Measurements from ENCODE around the gene IFI30.
A peak's percentile ranks its signal among the peaks of the same experiment; 100 is the strongest.

The IFI30 gene
- 0.17 to 2.5 (median 1.6) reads per million in 3 donors for total RNA-seq

- Histone ChIP-seq H3K27me3 (replicated peaks; ENCODE audit: control insufficient read depth, insufficient read depth, low read length, poor library complexity, severe bottlenecking) (no peaks in the 10 kb centered on the region), H3K4me3 (ENCODE audit: insufficient read depth, low read depth, low read length, poor library complexity, severe bottlenecking) (peak within 1 kb of the TSS; percentile 81), H3K4me1 (ENCODE audit: control insufficient read depth, insufficient read depth, low read length, poor library complexity, severe bottlenecking) (peaks cover 4% of the 10 kb centered on the region), H3K36me3 (ENCODE audit: control insufficient read depth, insufficient read depth, low read length) (no peaks in the 10 kb centered on the region), H3K27ac (ENCODE audit: insufficient read depth, low read length, poor library complexity, severe bottlenecking) (peak within 1 kb of the TSS; percentile 50), H3K9me3 (ENCODE audit: control insufficient read depth, low read length) (no peaks in the 10 kb centered on the region)
- peak; percentile 34 to 50 (median 43) for DNase-seq
These were observed at the start of gene IFI30 for GRCh38 chr19:18173572-18174288. IFI30 (plus strand) TSS chr19:18173813; CDS start chr19:18173842, 29 bp downstream.

GRCh38 chr19:18123819-18124218, 49.8 kb upstream of the IFI30 start:
- no peaks in the 10 kb centered on the region for H3K9me3 ChIP-seq (ENCODE audit: control insufficient read depth, low read length)
- no peak overlapping the region for H3K27ac ChIP-seq (ENCODE audit: insufficient read depth, low read length, poor library complexity, severe bottlenecking)
- H3K4me1 ChIP-seq (ENCODE audit: control insufficient read depth, insufficient read depth, low read length, poor library complexity, severe bottlenecking): peaks cover 12% of the 10 kb centered on the region
- H3K36me3 ChIP-seq (ENCODE audit: control insufficient read depth, insufficient read depth, low read length): peaks cover 61% of the 10 kb centered on the region
- H3K4me3 ChIP-seq (ENCODE audit: insufficient read depth, low read depth, low read length, poor library complexity, severe bottlenecking): no peak overlapping the region
- no peaks in the 10 kb centered on the region for H3K27me3 ChIP-seq (replicated peaks; ENCODE audit: control insufficient read depth, insufficient read depth, low read length, poor library complexity, severe bottlenecking)
- no peak for DNase-seq

- DNase-seq: no peak
- Histone ChIP-seq H3K27me3 (replicated peaks; ENCODE audit: control insufficient read depth, insufficient read depth, low read length, poor library complexity, severe bottlenecking) (no peaks in the 10 kb centered on the region), H3K4me1 (ENCODE audit: control insufficient read depth, insufficient read depth, low read length, poor library complexity, severe bottlenecking) (no peaks in the 10 kb centered on the region), H3K36me3 (ENCODE audit: control insufficient read depth, insufficient read depth, low read length) (peaks cover 83% of the 10 kb centered on the region), H3K4me3 (ENCODE audit: insufficient read depth, low read depth, low read length, poor library complexity, severe bottlenecking) (no peak overlapping the region), H3K27ac (ENCODE audit: insufficient read depth, low read length, poor library complexity, severe bottlenecking) (no peak overlapping the region), H3K9me3 (ENCODE audit: control insufficient read depth, low read length) (no peaks in the 10 kb centered on the region)
These were observed 47.5 kb upstream of the IFI30 start for GRCh38 chr19:18126097-18126496.

GRCh38 chr19:18128044-18128443, 45.6 kb upstream of the IFI30 start:
- Histone ChIP-seq H3K4me3 (ENCODE audit: insufficient read depth, low read depth, low read length, poor library complexity, severe bottlenecking) (no peak overlapping the region), H3K4me1 (ENCODE audit: control insufficient read depth, insufficient read depth, low read length, poor library complexity, severe bottlenecking) (no peaks in the 10 kb centered on the region), H3K36me3 (ENCODE audit: control insufficient read depth, insufficient read depth, low read length) (peaks cover 81% of the 10 kb centered on the region), H3K27ac (ENCODE audit: insufficient read depth, low read length, poor library complexity, severe bottlenecking) (no peak overlapping the region), H3K27me3 (replicated peaks; ENCODE audit: control insufficient read depth, insufficient read depth, low read length, poor library complexity, severe bottlenecking) (no peaks in the 10 kb centered on the region), H3K9me3 (ENCODE audit: control insufficient read depth, low read length) (no peaks in the 10 kb centered on the region)
- no peak for DNase-seq

GRCh38 chr19:18128805-18129204, 44.8 kb upstream of the IFI30 start:
- Histone ChIP-seq H3K36me3 (ENCODE audit: control insufficient read depth, insufficient read depth, low read length) (peaks cover 79% of the 10 kb centered on the region), H3K27ac (ENCODE audit: insufficient read depth, low read length, poor library complexity, severe bottlenecking) (no peak overlapping the region), H3K4me3 (ENCODE audit: insufficient read depth, low read depth, low read length, poor library complexity, severe bottlenecking) (no peak overlapping the region), H3K27me3 (replicated peaks; ENCODE audit: control insufficient read depth, insufficient read depth, low read length, poor library complexity, severe bottlenecking) (no peaks in the 10 kb centered on the region), H3K4me1 (ENCODE audit: control insufficient read depth, insufficient read depth, low read length, poor library complexity, severe bottlenecking) (no peaks in the 10 kb centered on the region), H3K9me3 (ENCODE audit: control insufficient read depth, low read length) (no peaks in the 10 kb centered on the region)
- no peak for DNase-seq

- Histone ChIP-seq H3K27me3 (replicated peaks; ENCODE audit: control insufficient read depth, insufficient read depth, low read length, poor library complexity, severe bottlenecking) (no peaks in the 10 kb centered on the region), H3K9me3 (ENCODE audit: control insufficient read depth, low read length) (no peaks in the 10 kb centered on the region), H3K4me3 (ENCODE audit: insufficient read depth, low read depth, low read length, poor library complexity, severe bottlenecking) (no peak overlapping the region), H3K27ac (ENCODE audit: insufficient read depth, low read length, poor library complexity, severe bottlenecking) (no peak overlapping the region), H3K36me3 (ENCODE audit: control insufficient read depth, insufficient read depth, low read length) (peaks cover 78% of the 10 kb centered on the region), H3K4me1 (ENCODE audit: control insufficient read depth, insufficient read depth, low read length, poor library complexity, severe bottlenecking) (no peaks in the 10 kb centered on the region)
- DNase-seq: no peak
These were observed 42.9 kb upstream of the IFI30 start for GRCh38 chr19:18130523-18131242.

- DNase-seq: no peak
- H3K4me1 ChIP-seq (ENCODE audit: control insufficient read depth, insufficient read depth, low read length, poor library complexity, severe bottlenecking): no peaks in the 10 kb centered on the region
- no peak overlapping the region for H3K4me3 ChIP-seq (ENCODE audit: insufficient read depth, low read depth, low read length, poor library complexity, severe bottlenecking)
- no peaks in the 10 kb centered on the region for H3K27me3 ChIP-seq (replicated peaks; ENCODE audit: control insufficient read depth, insufficient read depth, low read length, poor library complexity, severe bottlenecking)
- no peaks in the 10 kb centered on the region for H3K9me3 ChIP-seq (ENCODE audit: control insufficient read depth, low read length)
- no peak overlapping the region for H3K27ac ChIP-seq (ENCODE audit: insufficient read depth, low read length, poor library complexity, severe bottlenecking)
- H3K36me3 ChIP-seq (ENCODE audit: control insufficient read depth, insufficient read depth, low read length): peaks cover 82% of the 10 kb centered on the region
These were observed 41.6 kb upstream of the IFI30 start for GRCh38 chr19:18131841-18132596.

- DNase-seq: no peak
- no peaks in the 10 kb centered on the region for H3K4me1 ChIP-seq (ENCODE audit: control insufficient read depth, insufficient read depth, low read length, poor library complexity, severe bottlenecking)
- peaks cover 67% of the 10 kb centered on the region for H3K36me3 ChIP-seq (ENCODE audit: control insufficient read depth, insufficient read depth, low read length)
- H3K27me3 ChIP-seq (replicated peaks; ENCODE audit: control insufficient read depth, insufficient read depth, low read length, poor library complexity, severe bottlenecking): no peaks in the 10 kb centered on the region
- H3K9me3 ChIP-seq (ENCODE audit: control insufficient read depth, low read length): no peaks in the 10 kb centered on the region
- no peak overlapping the region for H3K4me3 ChIP-seq (ENCODE audit: insufficient read depth, low read depth, low read length, poor library complexity, severe bottlenecking)
- H3K27ac ChIP-seq (ENCODE audit: insufficient read depth, low read length, poor library complexity, severe bottlenecking): no peak overlapping the region
These were observed 37.7 kb upstream of the IFI30 start for GRCh38 chr19:18135712-18136584.

GRCh38 chr19:18137242-18137641, 36.4 kb upstream of the IFI30 start:
- no peak overlapping the region for H3K4me3 ChIP-seq (ENCODE audit: insufficient read depth, low read depth, low read length, poor library complexity, severe bottlenecking)
- H3K4me1 ChIP-seq (ENCODE audit: control insufficient read depth, insufficient read depth, low read length, poor library complexity, severe bottlenecking): no peaks in the 10 kb centered on the region
- no peak overlapping the region for H3K27ac ChIP-seq (ENCODE audit: insufficient read depth, low read length, poor library complexity, severe bottlenecking)
- DNase-seq: no peak
- peaks cover 71% of the 10 kb centered on the region for H3K36me3 ChIP-seq (ENCODE audit: control insufficient read depth, insufficient read depth, low read length)
- no peaks in the 10 kb centered on the region for H3K27me3 ChIP-seq (replicated peaks; ENCODE audit: control insufficient read depth, insufficient read depth, low read length, poor library complexity, severe bottlenecking)
- H3K9me3 ChIP-seq (ENCODE audit: control insufficient read depth, low read length): no peaks in the 10 kb centered on the region
